Muscle layer of colon (tissue), 2 donors: ENCODE measurements around the gene IL15RA.

Source experiments
- H3K27ac ChIP-seq: one replicate; pipeline ENCODE4 v1.7.0; 2013; ENCODE audit warnings: low read depth, mild to moderate bottlenecking, low read length, moderate library complexity
- H3K27me3 ChIP-seq, 2 donors: one replicate each; pipeline ENCODE4 v1.7.0; 2013; ENCODE audit warnings: low read length in 2 of 2, mild to moderate bottlenecking in 2 of 2; ENCODE audit not compliant: insufficient read depth in 2 of 2, control insufficient read depth in 1 of 2
- H3K36me3 ChIP-seq: one replicate; pipeline ENCODE4 v1.7.0; 2013; ENCODE audit warnings: mild to moderate bottlenecking, low read length; ENCODE audit not compliant: insufficient read depth
- H3K4me1 ChIP-seq: one replicate; pipeline ENCODE4 v1.7.0; 2013; ENCODE audit warnings: mild to moderate bottlenecking, low read length; ENCODE audit not compliant: insufficient read depth
- H3K4me3 ChIP-seq, 2 donors: one replicate each; pipeline ENCODE4 v1.7.0; 2013; ENCODE audit warnings: low read length in 2 of 2, low read depth in 1 of 2, mild to moderate bottlenecking in 1 of 2, moderate library complexity in 1 of 2
- H3K9ac ChIP-seq: one replicate; pipeline ENCODE4 v1.7.0; 2013; ENCODE audit warnings: low read length
- H3K9me3 ChIP-seq: one replicate; pipeline ENCODE4 v1.7.0; 2013; ENCODE audit warnings: mild to moderate bottlenecking, low read length
- donor health status: abdominal sarcoma.
- donor health status: Adenocarcinoma of cecum.

IL15RA gene

GRCh38 chr10:5977471-5978229 lies at the start of gene IL15RA:
Gene IL15RA (minus strand): TSS chr10:5977543. CDS start chr10:5977492, 51 bp downstream.
- H3K9me3 ChIP-seq, result no peaks in the 10 kb centered on the region
- H3K4me1 ChIP-seq, result no peaks in the 10 kb centered on the region
- peak within 1 kb of the TSS; percentile 72 for H3K27ac ChIP-seq
- H3K27me3 ChIP-seq, result no peaks in the 10 kb centered on the region
- peak within 1 kb of the TSS; percentile 77 to 92 for H3K4me3 ChIP-seq
- H3K36me3 ChIP-seq, result no peaks in the 10 kb centered on the region
- H3K9ac ChIP-seq, result no peak within 1 kb of the TSS

GRCh38 chr10:6025683-6026255 lies 48.4 kb upstream of the IL15RA start:
- Histone ChIP-seq H3K9me3 (no peaks in the 10 kb centered on the region), H3K4me1 (no peaks in the 10 kb centered on the region), H3K27ac (no peak overlapping the region), H3K27me3 (no peaks in the 10 kb centered on the region), H3K9ac (no peak overlapping the region), H3K4me3 (no peak overlapping the region), H3K36me3 (no peaks in the 10 kb centered on the region)

- H3K9ac ChIP-seq, result no peak overlapping the region
- no peaks in the 10 kb centered on the region for H3K9me3 ChIP-seq
Observed at GRCh38 chr10:6024334-6024682, 47.0 kb upstream of the IL15RA start.

GRCh38 chr10:6023661-6024333 lies 46.5 kb upstream of the IL15RA start:
- no peaks in the 10 kb centered on the region for H3K27me3 ChIP-seq
- no peak overlapping the region for H3K9ac ChIP-seq
- no peak overlapping the region for H3K4me3 ChIP-seq
- no peaks in the 10 kb centered on the region for H3K9me3 ChIP-seq
- no peak overlapping the region for H3K27ac ChIP-seq
- no peaks in the 10 kb centered on the region for H3K36me3 ChIP-seq
- H3K4me1 ChIP-seq, result no peaks in the 10 kb centered on the region

More at GRCh38 chr10:6024334-6024682, 47.0 kb upstream of the IL15RA start:
- no peak overlapping the region for H3K4me3 ChIP-seq
- H3K36me3 ChIP-seq, result no peaks in the 10 kb centered on the region
- H3K27me3 ChIP-seq, result no peaks in the 10 kb centered on the region
- H3K4me1 ChIP-seq, result no peaks in the 10 kb centered on the region
- no peak overlapping the region for H3K27ac ChIP-seq

GRCh38 chr10:6022660-6023059 lies 45.3 kb upstream of the IL15RA start:
- no peak overlapping the region for H3K9ac ChIP-seq
- H3K4me3 ChIP-seq, result no peak overlapping the region
- H3K27me3 ChIP-seq, result no peaks in the 10 kb centered on the region
- H3K36me3 ChIP-seq, result no peaks in the 10 kb centered on the region
- H3K9me3 ChIP-seq, result no peaks in the 10 kb centered on the region
- no peak overlapping the region for H3K27ac ChIP-seq
- no peaks in the 10 kb centered on the region for H3K4me1 ChIP-seq

- Histone ChIP-seq H3K27me3 (no peaks in the 10 kb centered on the region), H3K9me3 (no peaks in the 10 kb centered on the region), H3K9ac (no peak overlapping the region), H3K27ac (no peak overlapping the region), H3K4me1 (no peaks in the 10 kb centered on the region), H3K36me3 (no peaks in the 10 kb centered on the region), H3K4me3 (no peak overlapping the region)
Observed at GRCh38 chr10:6020826-6021225, 43.5 kb upstream of the IL15RA start.

- Histone ChIP-seq H3K27ac (no peak overlapping the region), H3K36me3 (no peaks in the 10 kb centered on the region), H3K9ac (no peak overlapping the region), H3K27me3 (no peaks in the 10 kb centered on the region), H3K9me3 (no peaks in the 10 kb centered on the region), H3K4me3 (no peak overlapping the region), H3K4me1 (no peaks in the 10 kb centered on the region)
Observed at GRCh38 chr10:6019796-6020195, 42.5 kb upstream of the IL15RA start.

GRCh38 chr10:6019010-6019782 lies 41.9 kb upstream of the IL15RA start:
- Histone ChIP-seq H3K27me3 (no peaks in the 10 kb centered on the region), H3K4me1 (no peaks in the 10 kb centered on the region), H3K4me3 (no peak overlapping the region), H3K27ac (no peak overlapping the region), H3K9ac (no peak overlapping the region), H3K36me3 (no peaks in the 10 kb centered on the region), H3K9me3 (no peaks in the 10 kb centered on the region)

- Histone ChIP-seq H3K27me3 (no peaks in the 10 kb centered on the region), H3K9ac (no peak overlapping the region), H3K9me3 (no peaks in the 10 kb centered on the region), H3K4me3 (no peak overlapping the region), H3K36me3 (no peaks in the 10 kb centered on the region), H3K27ac (no peak overlapping the region), H3K4me1 (no peaks in the 10 kb centered on the region)
Observed at GRCh38 chr10:6018422-6018821, 41.1 kb upstream of the IL15RA start.

- Histone ChIP-seq H3K36me3 (no peaks in the 10 kb centered on the region), H3K27ac (no peak overlapping the region), H3K9ac (no peak overlapping the region), H3K27me3 (no peaks in the 10 kb centered on the region), H3K4me1 (no peaks in the 10 kb centered on the region), H3K4me3 (no peak overlapping the region), H3K9me3 (no peaks in the 10 kb centered on the region)
Observed at GRCh38 chr10:6017781-6018354, 40.5 kb upstream of the IL15RA start.

GRCh38 chr10:6014241-6014761 lies 37.0 kb upstream of the IL15RA start:
- Histone ChIP-seq H3K9ac (no peak overlapping the region), H3K4me1 (no peaks in the 10 kb centered on the region), H3K9me3 (no peaks in the 10 kb centered on the region), H3K36me3 (no peaks in the 10 kb centered on the region), H3K4me3 (no peak overlapping the region), H3K27ac (no peak overlapping the region), H3K27me3 (peaks cover 0 to 5% of the 10 kb centered on the region in 2 donors)
